Glutamatergic neuron (in vitro differentiated cells): ENCODE data around the gene RPL13. TPM values are rescaled to one million over a fixed set of nuclear protein-coding genes. Genes with fewer than 3 reads are reported as not detected.

ENCODE experiments used
- DNase-seq: peaks from one replicate; pipeline ENCODE4 v3.0.0; 2022
- H3K27ac Mint-ChIP-seq: one replicate; pipeline ENCODE4 v1.8.0; 2020; ENCODE audit warnings: mild to moderate bottlenecking, mixed read lengths, inconsistent platforms; ENCODE audit not compliant: unreplicated experiment
- H3K27me3 Mint-ChIP-seq: one replicate; pipeline ENCODE4 v1.8.0; 2020; ENCODE audit warnings: mild to moderate bottlenecking, moderate library complexity, mixed read lengths, inconsistent platforms; ENCODE audit not compliant: unreplicated experiment
- H3K36me3 Mint-ChIP-seq: one replicate; pipeline ENCODE4 v1.8.0; 2020; ENCODE audit warnings: mild to moderate bottlenecking, mixed read lengths, inconsistent platforms; ENCODE audit not compliant: unreplicated experiment
- H3K4me1 Mint-ChIP-seq: one replicate; pipeline ENCODE4 v1.8.0; 2020; ENCODE audit warnings: mild to moderate bottlenecking, low read depth, mixed read lengths, inconsistent platforms; ENCODE audit not compliant: unreplicated experiment
- H3K4me3 Mint-ChIP-seq: one replicate; pipeline ENCODE4 v1.8.0; 2020; ENCODE audit warnings: mild to moderate bottlenecking, mixed read lengths, inconsistent platforms; ENCODE audit not compliant: unreplicated experiment
- H3K9me3 Mint-ChIP-seq: one replicate; pipeline ENCODE4 v1.8.0; 2020; ENCODE audit warnings: mild to moderate bottlenecking, moderate library complexity, mixed read lengths, inconsistent platforms; ENCODE audit not compliant: unreplicated experiment
- total RNA-seq: library from RNA; stranded (reverse); fragmentation: NEBNext Ultra II Directional; extraction: Animal tissue kit (Norgen Biotek cat#: 25700); gene quantifications from one replicate; pipeline ENCODE4 v1.2.1, GENCODE V29; 2021; ENCODE audit not compliant: unreplicated experiment
- TF ChIP-seq, protein P1 (sequence below): fragments of 200-600 bp; sonication (generic); IDR thresholded peaks from one replicate; pipeline ENCODE4 v1.5.0; 2021; ENCODE audit not compliant: partially characterized antibody, unreplicated experiment

The RPL13 gene
- total RNA-seq, 1 donor from 2014 or later, result 893 TPM

DNA sequence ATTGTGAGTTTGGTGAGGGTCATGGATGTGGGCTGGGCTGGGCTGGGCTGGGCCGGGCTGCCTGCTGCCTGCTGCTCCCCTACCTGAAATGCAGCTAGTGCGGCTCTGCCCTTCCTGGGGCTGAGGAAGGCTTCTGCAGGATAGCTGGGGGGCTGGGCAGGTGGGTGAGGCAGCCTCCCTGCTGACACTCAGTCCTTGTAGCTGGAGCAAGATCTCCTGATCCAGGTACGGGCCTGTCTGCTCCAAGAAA, 4.7 kb downstream of the RPL13 start:
- peaks cover 27% of the 10 kb centered on the region for H3K4me1 Mint-ChIP-seq
- DNase-seq, result no peak
- H3K27me3 Mint-ChIP-seq, result peaks cover 11% of the 10 kb centered on the region
- TF ChIP-seq, protein P1, sequence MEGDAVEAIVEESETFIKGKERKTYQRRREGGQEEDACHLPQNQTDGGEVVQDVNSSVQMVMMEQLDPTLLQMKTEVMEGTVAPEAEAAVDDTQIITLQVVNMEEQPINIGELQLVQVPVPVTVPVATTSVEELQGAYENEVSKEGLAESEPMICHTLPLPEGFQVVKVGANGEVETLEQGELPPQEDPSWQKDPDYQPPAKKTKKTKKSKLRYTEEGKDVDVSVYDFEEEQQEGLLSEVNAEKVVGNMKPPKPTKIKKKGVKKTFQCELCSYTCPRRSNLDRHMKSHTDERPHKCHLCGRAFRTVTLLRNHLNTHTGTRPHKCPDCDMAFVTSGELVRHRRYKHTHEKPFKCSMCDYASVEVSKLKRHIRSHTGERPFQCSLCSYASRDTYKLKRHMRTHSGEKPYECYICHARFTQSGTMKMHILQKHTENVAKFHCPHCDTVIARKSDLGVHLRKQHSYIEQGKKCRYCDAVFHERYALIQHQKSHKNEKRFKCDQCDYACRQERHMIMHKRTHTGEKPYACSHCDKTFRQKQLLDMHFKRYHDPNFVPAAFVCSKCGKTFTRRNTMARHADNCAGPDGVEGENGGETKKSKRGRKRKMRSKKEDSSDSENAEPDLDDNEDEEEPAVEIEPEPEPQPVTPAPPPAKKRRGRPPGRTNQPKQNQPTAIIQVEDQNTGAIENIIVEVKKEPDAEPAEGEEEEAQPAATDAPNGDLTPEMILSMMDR, result no peak
- no peak overlapping the region for H3K27ac Mint-ChIP-seq
- H3K36me3 Mint-ChIP-seq, result no peaks in the 10 kb centered on the region
- H3K4me3 Mint-ChIP-seq, result peak overlapping the region; percentile 70
- H3K9me3 Mint-ChIP-seq, result peaks cover 13% of the 10 kb centered on the region

DNA sequence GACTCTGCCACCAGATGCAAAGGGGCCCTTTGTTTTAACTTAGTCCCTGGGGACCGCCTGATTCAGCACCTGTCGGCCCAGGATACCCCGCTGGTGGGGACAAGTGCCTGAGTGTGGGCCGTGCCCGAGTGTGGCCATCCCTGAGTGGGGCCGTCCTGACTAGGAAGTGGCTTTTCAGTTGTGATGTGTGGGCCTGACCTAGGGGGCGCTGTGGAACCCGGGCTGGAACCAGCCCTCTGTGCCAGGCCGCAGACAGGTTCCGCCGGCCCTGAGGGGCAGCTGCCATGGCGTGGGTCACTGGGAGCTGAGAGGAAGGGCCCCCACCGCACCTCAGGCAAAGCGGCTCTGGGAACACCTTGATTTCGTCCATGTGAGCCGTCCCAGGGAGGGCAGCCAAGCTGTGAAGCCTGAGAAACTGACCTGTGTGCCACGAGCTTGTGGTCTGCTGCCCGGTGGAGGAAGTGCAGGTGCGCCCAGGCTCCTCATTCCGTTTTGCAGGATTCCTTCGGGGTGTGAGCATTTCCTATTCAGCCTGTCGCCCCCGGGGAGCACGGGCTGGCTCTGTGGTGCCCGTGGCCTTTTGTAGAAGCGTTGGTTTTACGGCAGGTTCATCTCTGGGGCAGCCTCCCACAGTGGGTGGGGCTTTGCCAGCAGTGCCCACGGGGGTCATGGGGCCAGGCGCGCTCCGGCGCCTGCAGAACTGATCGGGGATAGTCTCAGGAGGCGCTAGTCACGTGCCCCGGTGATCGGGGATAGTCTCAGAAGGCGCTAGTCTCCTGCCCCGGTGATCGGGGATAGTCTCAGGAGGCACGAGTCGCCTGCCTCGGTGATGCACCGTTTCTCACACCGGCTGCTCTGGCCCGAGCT, 5.3 kb downstream of the RPL13 start:
- peaks cover 27% of the 10 kb centered on the region for H3K4me1 Mint-ChIP-seq
- no peaks in the 10 kb centered on the region for H3K36me3 Mint-ChIP-seq
- TF ChIP-seq, protein P1, result peak; percentile 86
- peaks cover 13% of the 10 kb centered on the region for H3K27me3 Mint-ChIP-seq
- H3K9me3 Mint-ChIP-seq, result peaks cover 15% of the 10 kb centered on the region
- H3K4me3 Mint-ChIP-seq, result peak overlapping the region; percentile 70
- H3K27ac Mint-ChIP-seq, result no peak overlapping the region
- DNase-seq, result peak; percentile 72

DNA sequence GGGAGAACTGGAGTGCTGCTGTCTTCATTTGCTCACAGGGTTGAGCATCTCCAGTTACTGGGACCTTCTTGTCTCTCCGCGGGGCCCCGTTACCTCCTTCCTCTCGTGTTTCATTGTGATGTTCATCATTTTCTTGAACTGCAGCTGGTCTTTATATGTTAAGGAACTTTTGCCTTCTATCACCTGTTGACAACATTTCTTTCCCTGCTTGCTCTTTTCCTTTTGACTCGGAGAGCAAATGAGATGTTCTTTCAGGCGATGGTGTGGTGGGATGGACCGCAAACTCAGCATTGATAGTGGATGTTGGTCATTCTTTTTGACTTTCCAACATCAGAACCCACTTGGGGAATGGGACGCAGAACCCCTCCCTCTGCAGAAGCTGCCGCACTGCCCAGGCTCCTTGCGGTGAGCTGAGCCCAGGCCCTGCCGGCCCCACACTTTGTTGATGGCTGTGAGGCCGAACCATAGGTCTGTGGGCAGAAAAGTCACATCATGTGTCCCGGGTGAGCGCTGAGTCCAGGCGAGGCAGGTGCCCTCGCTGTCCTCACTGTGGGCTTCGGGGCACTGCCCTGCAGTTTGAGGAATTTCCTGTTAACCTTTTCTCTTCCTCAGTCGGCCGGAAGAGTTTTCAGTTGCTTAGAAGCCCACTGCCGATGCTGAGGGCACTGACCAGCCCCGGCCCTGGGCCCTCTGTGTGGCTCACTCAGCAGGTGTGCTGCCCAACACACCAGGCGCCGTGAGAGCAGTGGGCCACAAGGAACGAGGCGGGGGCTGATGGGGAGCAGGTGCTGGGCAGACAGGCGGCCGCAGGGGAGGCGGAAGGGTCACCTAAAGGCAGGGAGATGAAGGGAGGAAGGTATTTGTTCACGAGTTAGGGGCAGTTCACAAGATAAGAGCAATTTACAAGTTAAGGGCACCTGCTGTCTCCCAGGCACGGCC, 7.4 kb downstream of the RPL13 start:
- Mint-ChIP-seq H3K27me3 (peaks cover 9% of the 10 kb centered on the region), H3K4me3 (no peak overlapping the region), H3K4me1 (peaks cover 22% of the 10 kb centered on the region), H3K36me3 (no peaks in the 10 kb centered on the region), H3K9me3 (peaks cover 12% of the 10 kb centered on the region), H3K27ac (no peak overlapping the region)
- DNase-seq, result no peak
- TF ChIP-seq, protein P1, result no peak

DNA sequence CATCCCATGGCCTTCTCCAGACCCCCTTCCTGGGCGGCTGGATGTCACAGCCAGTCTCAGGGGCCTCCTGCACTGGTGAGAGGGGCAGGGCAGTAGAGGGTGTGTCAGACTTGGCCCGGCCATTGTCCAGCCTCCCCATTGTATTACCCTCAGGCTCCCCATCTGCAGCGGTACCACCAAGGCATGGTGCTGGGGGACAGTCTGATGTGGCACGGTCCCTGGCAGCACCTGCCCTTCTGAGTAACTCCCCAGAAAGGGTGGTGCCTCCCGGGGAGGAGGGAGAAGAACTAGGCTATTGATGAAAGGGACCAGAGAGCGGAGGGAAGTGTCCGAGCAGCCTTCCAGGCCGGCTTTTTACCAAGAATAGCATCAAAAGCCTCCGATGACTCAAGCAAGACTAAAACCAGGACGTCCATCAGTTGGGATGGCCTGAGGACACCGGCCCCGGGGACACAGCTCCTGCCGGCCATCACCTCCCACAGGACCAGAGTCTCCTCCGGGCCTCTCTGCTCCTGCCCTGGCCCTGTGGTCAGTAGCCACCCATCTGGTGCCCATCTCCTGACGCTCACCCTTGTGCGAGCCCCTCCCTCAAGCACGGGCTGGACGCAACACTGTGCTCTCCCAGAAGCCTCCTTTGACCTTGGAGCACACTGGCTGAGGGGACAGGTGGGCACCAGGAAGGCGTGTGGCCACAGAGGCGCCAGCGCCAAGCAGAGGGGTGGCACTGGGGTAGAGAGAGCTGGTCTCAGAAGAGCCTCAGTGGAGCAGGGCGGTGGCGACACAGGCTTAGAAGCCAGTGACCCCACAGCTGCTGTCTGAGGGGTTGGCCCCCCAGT, 9.2 kb downstream of the RPL13 start:
- Mint-ChIP-seq H3K36me3 (no peaks in the 10 kb centered on the region), H3K4me1 (peaks cover 26% of the 10 kb centered on the region), H3K27me3 (peaks cover 15% of the 10 kb centered on the region), H3K9me3 (peaks cover 19% of the 10 kb centered on the region), H3K27ac (no peak overlapping the region), H3K4me3 (no peak overlapping the region)
- no peak for DNase-seq
- TF ChIP-seq, protein P1, result no peak
